GM19035 (cell line): ENCODE results near the gene MLN.
"Not testable (repeated sequence)": the region's sequence is repeated elsewhere in the genome, so short reads cannot be mapped to it uniquely, and the experiment has no call there.

Experiments used
- ATAC-seq: cut with Tn5 transposase; IDR thresholded peaks from one replicate; pipeline ENCODE4 v1.9.1; 2021; ENCODE audit not compliant: unreplicated experiment

The MLN gene

DNA sequence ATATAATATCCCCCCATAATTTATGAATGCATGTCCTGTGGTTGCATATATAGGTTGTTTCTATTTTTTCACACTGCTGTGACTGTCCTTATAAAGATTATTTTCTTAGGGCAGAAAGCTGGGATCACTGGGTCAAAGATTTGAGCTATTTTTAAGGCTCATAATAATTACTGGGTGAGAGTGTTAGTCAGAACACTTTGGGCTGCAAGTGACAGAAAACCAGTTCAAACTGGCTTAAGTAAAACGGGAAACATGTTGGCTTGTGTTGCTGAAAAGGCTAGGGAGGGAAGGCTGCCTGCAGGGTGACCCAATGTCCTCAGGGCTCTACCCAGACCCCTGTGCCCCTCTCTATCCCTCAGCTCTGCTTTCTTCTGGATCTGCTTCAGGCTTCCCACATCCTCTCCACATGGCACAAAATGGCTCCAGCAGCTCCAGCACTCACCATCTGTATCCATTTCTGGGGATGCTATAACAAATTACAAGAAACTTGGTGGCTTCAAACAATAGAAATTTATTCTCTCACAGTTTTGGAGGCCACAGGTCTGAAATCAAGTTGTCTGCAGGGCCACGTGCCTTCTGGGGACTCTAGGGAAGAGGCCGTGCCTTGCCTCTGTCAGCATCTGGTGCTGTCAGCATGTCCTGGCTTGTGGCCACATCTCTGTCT is 33.1 kb upstream of the MLN start:
- ATAC-seq = no peak

DNA sequence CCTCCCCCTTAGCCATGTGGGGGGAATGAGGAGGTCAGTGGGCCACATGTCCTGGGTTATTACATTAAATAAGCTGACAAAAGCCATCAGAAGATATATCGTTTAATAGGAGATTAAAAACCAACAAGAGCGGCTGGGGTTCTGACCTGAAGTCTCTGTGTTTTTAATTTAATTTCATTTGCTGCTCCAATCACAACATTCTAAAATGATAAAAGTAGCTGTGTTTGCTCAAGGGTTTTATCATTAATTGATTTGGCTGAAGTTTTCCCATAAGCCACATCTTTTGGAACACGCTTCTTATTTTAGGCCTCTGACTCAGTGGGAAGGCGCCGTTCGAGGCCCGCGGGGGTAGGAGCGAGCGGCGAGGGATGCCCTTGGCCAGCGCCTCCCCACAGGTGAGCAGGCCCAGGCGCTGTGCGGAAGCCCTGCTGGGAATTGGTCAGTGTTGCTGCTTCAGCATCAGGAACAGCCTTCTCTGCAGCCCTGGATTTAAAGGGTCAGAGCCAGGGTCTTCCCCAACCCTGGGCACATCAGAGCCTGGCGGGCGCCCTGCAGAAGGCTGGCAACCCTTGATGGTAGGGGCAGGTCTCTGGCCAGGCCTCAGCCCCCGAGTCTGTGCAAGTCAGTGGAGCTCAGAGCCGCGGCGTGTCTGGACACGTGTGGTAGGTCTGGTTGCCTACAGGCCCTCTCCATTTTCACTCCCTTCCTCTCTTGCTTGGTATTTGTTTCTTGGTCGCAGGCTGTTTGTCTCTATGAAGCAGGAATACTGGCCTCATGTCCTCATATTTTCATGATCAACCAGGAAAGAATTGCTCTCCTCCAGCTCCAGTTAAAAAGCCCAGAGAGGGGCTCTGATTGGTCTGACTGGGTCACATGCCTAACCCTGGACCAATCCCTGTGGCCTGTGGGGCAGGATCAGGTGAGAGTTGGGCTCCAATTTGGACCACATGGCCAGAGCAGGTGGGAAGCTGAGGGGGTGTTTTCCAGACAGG is 30.9 kb upstream of the MLN start:
- ATAC-seq = no peak

DNA sequence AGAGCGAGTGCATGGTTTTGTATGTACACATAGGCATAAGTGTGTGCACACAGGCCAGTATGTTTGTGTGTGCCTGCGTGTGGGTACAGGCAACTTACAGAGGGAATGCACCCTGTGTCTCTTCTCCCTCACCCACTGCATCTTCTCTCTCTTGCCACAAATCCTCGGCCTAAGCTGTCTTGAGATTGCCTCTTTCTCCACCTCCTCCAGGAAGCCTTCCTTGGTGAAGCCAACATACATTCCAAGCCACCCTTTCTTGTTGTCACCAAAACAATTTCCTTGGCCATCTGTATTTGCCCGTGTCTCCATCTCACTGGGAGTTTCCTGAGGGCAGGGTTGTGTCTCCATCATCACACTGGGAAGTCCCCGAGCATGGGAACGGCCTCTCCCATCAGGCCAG is 29.8 kb upstream of the MLN start:
- ATAC-seq = no peak

DNA sequence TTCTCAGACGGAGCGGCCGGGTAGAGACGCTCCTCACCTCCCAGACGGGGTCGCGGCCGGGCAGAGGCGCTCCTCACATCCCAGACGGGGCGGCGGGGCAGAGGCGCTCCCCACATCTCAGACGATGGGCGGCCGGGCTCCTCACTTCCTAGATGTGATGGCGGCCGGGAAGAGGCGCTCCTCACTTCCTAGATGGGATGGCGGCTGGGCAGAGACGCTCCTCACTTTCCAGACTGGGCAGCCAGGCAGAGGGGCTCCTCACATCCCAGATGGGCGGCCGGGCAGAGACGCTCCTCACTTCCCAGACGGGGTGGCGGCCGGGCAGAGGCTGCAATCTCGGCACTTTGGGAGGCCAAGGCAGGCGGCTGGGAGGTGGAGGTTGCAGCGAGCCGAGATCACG is 29.0 kb upstream of the MLN start:
- not testable (repeated sequence) for ATAC-seq

DNA sequence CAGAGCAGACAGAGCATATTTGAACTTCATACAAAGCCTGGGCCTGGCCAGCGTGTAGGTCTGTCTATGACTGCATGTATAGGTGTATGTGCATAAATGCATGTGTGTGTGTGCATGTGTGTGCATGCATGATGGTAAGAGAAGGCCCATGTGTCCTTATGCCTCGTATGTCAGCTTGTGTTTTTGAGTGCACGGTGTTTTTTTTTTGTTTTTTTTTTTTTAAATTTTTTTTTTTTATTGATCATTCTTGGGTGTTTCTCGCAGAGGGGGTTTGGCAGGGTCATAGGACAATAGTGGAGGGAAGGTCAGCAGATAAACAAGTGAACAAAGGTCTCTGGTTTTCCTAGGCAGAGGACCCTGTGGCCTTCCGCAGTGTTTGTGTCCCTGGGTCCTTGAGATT is 27.9 kb upstream of the MLN start:
- ATAC-seq = not testable (repeated sequence)

DNA sequence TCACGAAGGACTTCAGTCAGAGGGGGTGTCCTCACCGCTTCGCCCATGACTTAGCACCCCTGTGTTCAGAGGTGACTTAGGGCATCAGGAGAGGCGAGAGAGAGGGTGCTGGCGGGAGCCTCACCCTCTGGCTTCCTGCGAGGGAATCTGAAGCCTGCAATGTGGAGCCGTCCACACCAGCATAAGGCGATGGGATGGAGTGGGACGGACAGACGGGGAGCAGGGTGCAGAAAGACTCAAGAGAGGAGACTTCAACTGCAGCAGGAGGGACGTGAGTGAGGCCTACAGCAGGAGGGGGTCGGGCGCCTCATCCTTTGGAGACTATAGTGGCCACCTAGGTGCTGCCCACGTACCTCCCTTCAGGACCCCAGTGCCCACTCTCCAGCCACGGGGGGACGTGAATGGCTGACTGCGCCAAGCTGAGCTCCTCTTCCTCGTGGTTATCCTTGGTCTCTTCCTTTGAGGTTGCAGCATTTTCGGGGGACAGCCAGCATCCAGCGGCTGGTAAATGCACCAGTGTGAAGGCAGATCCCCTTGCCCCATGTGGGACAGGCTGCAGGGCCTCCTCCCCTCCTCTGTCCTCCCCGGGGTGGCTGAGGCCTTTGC is 26.9 kb upstream of the MLN start:
- no peak for ATAC-seq

DNA sequence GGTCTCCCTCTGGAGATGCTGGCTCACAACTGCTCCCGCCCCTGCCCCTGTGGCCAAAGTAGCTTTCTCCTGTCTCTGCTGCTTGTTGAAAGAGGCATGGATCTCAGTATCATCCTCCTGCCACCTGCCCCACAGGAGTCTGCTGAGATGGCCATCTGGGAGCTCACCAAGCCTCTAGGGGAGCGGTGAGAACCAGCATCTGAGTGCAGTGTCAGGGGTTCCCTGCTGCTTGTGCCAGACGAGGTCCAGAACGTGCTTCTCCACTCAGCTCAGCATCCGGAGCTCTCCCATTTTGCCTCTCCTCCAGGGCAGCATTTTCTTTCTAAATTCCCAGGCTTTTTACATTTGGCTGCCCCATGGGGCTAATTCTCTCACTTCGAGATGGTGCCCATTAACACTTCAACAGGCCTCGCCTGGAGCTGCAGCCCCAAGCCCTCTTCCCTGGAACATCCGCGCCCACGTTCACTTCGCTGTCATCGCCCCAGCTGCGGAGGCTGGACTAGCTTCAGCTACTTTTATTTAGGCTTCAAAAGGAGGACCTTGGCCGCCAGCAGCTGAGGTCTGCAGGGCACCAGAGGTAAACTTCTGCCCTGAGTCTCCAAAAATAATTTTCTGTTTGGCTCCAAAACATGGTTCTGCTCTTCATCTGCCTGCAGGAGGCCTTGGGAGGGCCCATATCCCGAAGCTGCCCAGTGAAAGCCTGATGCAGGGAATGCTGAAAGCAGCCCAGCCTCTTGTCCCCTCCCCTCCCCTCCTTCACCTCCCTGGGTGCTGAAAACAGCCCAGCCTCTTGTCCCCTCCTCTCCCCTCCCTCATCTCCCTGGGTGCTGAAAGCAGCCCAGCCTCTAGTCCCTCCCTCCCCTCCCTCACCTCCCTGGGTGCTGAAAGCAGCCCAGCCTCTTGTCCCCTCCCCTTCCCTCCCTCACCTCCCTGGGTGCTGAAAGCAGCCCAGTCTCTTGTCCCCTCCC is 25.2 kb upstream of the MLN start:
- no peak for ATAC-seq

DNA sequence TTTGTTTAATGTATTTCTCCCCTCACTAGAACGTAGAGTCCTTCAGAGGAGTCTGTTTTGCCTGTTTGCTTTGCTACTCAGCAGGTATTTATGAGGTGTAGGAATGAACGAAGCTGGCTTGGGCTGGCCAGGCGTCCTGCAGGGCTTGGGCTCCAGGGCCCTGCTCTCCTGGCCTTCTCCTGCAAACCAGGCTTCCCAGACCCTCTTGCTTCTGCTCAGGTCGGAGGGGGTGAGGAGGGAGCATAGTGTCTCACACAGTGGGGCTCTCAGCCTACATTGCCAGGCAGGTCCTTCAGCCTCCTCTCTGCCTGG is 24.6 kb upstream of the MLN start:
- no peak for ATAC-seq

DNA sequence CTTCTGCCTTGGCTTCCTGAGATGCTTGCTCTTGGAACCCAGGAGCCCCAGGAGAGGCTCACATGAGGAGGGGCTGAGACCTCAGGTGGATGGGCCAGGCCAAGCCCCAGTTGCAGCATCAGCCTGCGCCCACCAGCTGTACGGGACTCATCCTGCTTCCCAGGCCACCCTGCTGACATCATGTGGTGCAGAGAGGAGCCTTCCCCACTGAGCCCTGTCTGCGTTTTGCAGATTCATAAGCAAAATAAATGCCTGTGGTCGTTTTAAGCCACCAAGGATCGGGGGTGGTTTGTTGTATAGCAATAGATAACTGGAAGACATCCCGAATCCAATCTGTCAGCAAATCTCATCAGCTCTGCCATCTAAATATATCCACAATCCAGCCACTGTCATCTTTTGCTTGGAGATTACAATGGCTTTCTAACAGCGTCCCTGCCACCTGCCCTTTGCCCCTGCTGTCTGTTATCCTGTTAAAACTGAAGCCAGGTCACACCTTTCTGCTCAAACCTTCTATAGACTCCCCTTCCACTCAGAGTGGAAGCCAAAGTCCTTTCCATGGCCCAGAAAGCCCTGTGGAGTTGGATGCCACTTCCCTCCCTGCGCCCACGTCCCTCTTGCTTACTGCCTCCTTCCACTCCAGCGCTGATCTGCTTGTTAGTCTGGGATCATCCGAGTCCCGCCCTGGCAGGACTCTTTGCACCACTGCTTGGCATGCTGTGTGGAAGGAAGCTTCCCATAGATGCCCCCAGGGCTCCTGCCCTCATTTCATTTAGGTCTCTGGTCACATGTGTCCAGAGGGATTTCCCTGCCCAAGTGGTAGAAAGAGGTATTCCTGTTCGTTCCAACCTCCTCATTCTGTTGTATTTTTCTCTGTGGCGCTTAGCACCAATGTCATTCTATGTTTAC is 24.0 kb upstream of the MLN start:
- ATAC-seq = no peak

DNA sequence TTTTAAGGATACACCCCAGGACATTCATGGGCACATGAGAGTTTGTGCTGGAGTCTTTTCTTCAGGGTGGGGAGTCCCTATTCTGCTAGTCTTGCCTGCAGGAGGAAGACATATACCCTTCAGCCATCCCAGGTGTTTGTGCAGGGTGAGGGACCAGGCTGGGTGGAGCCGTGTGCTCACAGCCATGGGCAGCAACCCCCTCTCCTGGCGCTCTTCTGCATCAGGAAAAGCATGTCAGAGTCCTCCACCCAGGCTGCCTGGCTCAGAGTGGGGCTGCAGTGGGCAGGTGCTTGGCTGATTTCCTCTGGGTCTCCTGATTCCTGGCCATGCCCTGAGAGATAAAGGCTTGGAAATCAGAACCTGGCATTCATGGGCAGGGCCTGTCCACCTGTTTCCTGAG is 22.7 kb upstream of the MLN start:
- ATAC-seq = no peak

DNA sequence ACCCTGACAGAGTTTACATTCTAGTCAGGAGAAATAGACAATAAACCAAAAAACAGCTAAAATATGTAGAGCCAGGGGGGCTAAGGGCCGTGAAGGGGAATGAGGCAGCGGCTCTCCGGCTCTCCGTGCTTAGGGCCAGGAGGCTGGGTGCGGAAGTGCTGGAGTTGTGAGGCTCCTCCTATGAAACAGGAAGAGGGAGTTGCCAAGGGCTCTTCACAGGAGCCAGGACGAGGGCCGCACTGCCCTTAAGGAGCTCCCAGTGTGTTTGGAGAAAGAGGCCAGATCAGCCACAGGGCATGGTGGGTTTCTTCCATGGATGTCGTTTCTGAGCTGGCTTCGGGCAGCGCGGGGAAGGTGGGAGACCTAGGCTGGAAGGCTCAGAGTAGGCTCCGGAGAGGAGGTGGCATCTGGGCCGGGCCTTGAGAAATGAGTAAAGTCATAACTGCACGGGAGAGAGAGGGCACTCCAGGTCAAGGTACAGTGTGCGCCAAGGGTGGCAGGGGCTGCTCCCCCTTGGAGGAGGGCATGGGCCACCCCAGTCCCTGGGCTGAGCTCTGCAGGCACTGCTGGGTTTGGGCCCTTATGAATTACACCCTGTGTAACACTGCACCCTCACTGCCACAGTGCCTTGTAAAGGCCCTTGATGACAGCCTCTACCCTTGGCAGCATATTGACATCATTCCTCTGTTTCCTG is 20.8 kb upstream of the MLN start:
- ATAC-seq = no peak

DNA sequence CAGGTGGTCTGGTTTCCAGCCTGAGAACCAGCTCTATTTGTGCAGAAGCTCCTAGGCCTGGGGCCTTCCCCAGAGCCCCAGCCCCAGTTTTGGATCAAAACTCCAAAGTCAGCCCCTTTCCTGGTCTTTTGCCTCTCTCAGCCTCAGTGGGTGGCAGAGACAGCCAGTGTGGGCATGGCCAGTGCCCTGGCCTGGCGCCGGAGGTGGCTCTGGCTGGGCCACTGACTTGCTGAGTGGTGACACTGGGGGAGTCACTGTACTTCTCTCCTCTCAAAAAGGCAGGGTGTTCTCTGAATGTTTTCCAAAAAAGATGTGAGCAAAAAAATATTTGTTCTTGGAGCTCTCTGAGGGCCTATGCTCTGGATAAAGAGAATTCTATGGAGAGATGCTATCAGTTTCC is 20.0 kb upstream of the MLN start:
- no peak for ATAC-seq

DNA sequence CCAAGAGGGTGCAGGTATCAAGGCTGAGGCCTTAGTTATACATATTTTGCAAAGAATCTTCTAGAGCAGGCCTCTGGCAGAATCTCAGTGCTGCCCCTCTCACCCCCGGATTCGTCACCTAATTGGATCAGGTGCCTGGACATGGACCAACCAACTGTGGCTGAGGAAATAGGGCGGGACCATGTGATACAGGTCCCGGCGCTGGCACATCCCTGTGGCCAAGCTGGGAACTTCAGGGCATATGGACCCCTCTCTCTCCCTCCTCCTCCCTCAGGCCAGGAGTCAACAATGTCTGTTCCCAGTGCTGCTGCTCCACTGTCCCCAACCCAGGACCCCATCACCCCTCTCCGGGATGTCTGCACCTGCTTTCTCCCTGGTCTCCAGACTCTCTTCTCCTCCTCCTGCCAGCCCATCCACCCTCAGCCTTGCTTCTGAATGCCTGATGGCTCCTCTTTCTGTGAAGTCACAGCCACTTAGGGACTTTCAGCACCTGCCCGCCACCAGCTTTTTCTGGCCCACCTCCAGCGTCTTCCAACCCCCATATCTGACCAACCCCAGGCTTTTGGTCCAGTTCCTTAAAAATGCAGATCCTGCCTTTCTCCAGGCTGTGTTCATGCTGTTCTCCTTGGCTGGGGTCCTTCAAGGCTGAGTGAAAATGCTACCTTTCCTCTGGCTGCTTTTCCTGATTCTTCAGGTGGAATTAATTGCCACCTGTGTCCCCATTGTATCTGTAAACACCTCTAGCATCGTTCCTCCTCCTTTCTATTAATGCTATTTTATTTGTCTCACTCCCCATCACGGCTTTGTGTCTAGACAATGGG is 19.0 kb upstream of the MLN start:
- ATAC-seq = no peak

DNA sequence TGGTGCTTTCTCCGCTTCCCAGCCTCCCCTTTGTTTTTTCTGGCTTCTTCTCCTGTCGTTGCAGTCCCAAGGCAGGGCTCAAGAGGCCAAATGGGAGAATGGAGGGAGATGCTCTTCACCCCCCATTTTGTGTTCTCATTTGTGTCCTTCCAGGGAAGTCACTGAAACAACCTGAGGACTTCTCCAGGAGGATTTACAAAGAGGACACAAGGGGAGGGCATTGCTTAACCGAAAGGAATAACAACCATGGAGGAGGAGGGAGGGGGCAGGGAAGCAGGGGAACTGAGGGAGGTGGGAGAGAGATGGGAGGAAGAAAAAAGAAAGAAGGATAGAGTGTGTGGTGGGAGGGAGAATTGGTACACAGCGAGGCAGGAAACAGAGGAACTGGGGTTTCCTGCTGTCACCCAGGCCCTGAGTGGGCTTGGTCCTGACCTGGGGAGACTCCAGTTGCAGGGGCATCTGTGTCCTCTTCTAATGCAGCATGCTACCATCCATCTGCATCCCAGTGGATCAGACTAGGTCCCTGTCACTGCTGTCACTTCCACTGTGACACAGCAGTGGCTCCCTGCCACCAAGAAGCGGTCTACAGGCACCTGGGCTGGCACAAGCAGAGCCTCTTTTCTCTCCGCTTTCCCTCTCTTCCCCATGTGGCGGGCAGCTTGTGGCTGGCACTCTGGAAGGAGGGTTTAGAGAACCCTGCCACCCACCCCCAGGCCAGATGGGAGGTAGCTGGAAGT is 17.1 kb upstream of the MLN start:
- no peak for ATAC-seq

DNA sequence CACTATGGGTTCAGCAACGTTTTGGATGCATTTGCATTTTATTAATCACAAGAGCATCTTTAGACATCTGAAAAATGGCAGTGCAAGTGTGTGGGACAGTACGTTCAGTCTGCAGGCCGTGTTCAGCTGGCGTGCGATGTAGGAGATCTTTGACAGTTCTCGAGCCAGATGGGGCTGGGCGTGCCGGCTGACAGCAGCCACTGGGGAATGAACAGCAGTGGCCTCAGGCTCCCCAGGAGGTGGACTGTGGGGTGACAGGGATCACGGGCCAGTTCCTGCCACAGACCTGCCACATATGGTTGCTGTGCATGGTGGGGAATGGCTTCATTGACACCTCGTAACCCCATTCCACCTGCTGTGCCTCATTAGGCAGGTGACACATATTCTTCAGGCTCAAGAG is 16.4 kb upstream of the MLN start:
- no peak for ATAC-seq

DNA sequence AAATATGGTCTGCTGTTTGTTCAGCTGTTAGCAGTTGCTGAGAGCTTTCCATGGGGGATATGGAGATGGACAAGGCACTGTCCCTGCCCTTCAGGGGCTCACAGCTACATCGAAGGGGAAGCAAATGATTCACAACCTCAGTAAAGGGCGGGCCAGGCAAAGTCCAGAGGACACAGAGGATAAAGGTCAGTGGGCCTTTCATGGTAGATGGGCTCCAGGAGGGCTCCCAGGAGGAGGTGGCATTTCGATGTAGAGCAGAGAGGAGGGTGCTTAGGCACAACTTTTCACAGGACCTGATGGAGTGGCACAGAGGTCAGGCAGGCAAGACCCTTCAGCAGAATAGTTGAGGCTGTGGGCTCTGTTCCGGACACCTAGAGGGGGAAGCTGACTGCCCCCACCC is 15.2 kb upstream of the MLN start:
- ATAC-seq = no peak

DNA sequence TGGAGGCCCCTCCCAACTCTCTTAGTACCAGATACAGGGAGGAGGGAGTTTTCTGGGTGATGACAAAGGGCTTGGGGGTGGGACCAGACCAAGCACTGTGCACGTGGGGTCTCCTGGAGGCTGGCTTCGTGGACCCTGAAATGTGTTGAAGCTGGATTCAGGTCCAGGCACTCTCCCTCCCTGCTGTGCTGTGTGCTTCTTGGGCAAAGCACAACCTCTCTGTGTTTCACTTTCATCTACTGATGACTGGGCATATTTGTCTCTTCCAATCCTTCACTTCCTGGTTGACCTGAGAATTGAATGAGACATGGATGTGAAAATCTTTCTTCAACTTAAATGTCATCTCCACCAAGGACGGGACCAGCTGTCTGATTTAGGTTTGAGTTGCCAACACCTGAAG is 14.5 kb upstream of the MLN start:
- ATAC-seq = no peak

DNA sequence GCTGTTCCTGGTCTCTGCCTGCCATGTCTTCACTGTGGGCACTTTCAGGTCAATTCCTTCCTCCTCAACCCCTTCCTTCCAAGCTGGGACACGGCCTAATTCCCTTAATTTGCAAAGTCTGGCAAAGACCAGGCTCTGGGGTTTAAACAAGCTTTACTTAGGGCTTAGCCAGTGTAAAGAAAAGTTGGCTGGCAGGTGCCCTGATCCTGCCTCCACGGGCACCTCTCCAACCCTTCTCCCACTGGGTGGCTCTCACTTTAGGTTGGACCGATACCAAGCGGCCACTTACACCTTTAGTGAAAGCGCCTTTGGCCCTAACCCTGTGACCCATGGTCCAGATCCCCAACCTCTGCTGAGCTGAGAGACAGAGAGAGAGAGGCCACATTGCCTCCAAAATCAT is 13.7 kb upstream of the MLN start:
- ATAC-seq = no peak
